T47D (cell line): ENCODE data around the gene LMAN2.

Source experiments
- DNase-seq, 2 experiments: peaks; one replicate each; pipeline versions ENCODE4 v3.0.0 to v3.0.0-alpha.2; 2011 to 2012; ENCODE audit warnings: low read depth in 1 of 2, low spot score in 1 of 2
- JUND ChIP-seq: IDR thresholded peaks from 2 replicates; pipeline ENCODE4 v1.6.1; 2012; ENCODE audit warnings: low read depth
- in situ Hi-C: cut with HindIII; loops from 2 replicates; pipeline ENCODE4 v1.10.0; 2016; ENCODE audit warnings: low sequenced_read_pairs, low pct_unique_long_range_greater_than_20kb

LMAN2 gene

GRCh38 chr5:177351392-177352329 is at the start of gene LMAN2:
Gene LMAN2, minus strand, starts transcription at chr5:177351668. Its CDS starts 21 bp downstream, at chr5:177351647.
- peak; percentile 92 to 98 for DNase-seq
- no peak for TF ChIP-seq JUND
- in situ Hi-C loops, result no loop called here

DNA sequence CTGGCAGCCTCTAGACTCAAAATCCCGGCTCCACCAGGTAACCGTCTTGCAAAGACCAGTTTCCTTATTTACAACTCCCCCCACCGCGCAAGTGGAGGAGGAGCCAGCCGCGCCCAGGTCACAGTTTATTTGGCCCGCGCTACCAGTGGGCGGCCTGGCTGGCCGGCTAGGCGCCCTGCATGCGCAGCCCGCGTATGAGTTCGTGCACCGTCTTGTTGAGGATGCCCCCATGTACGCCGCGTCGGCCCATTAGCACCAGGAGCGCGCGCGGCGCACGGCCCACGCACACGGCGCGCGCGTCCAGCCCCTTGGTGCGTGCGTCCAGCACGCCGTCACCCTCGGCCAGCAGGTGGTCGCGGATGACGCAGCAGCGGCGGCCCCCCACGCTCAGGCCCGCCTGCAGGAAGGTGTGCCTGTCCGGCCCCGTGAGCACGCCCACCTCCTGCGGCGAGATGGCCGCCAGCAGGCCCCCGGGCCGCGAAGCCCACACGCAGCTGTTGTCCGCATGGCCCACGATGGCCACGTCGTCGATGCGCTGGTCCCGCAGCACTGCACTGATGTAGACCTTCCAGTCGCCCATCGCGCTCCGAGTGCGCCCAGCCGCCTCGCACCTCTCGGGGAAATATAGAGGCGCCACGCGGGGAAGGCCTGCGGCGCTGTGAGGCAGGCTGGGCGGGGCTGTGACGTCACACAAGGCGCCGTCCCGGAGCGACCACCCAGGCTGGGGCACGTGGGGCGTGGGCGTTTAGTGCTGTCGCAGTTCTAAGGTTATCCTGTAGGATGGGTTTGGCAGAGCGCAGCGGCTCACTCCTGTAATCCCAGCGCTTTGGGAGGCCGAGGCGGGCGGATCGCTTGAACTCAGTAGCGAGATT is 48.8 kb upstream of the LMAN2 start, which contains the start of gene PFN3:
Gene PFN3 (minus strand): TSS at position 665 of the 872 bp plus-strand sequence. CDS start 85 bp downstream, at position 580.
- DNase-seq, result no peak
- TF ChIP-seq JUND, result no peak
- in situ Hi-C loops, result no loop called here

GRCh38 chr5:177397875-177398390 is 46.5 kb upstream of the LMAN2 start:
- TF ChIP-seq JUND, result no peak
- no peak for DNase-seq
- in situ Hi-C loops, result no loop called here

GRCh38 chr5:177396807-177397206 is 45.3 kb upstream of the LMAN2 start:
- TF ChIP-seq JUND, result no peak
- no peak for DNase-seq
- in situ Hi-C loops, result no loop called here

GRCh38 chr5:177396078-177396477 is 44.6 kb upstream of the LMAN2 start:
- in situ Hi-C loops, result no loop called here
- no peak for DNase-seq
- no peak for TF ChIP-seq JUND

DNA sequence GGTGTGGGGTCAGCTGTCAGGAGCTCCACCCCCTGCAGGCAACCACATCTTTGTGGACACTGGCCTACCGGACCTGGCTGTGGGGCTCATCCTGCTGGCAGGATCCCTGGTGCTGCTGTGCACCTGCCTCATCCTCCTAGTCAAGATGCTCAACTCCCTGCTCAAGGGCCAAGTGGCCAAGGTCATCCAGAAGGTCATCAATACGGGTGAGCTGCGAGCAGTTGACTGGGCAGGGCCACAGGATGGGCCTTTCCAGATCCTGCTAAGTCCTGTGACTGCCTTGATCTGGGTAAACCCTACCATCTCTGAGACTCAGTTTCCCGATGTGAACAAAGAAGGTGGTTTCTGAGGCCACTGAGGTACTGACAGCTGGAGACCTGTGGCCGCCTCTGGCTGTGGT is 42.5 kb upstream of the LMAN2 start:
- in situ Hi-C loops, result no loop called here
- DNase-seq, result no peak
- TF ChIP-seq JUND, result no peak

GRCh38 chr5:177393206-177393765 is 41.8 kb upstream of the LMAN2 start:
- in situ Hi-C loops, result no loop called here
- no peak for DNase-seq
- TF ChIP-seq JUND, result no peak

DNA sequence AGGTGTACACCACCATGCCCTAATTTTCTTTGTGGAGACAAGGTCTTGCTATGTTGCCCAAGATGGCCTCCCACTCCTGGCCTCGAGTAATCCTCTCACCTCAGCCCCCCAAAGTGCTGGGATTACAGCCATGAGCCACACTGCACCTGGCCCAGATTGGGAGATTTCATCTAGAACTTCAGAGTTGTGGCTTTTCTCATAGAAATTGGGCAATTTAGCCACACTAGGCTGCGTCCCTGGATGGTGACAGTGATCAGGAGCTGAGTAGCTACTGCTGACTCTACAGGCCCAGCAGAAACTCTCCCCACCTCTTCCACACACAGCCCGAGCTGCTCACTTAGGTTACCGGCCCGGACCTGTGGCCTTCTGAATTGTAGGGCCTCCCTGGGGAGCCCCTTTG is 41.3 kb upstream of the LMAN2 start:
- no peak for TF ChIP-seq JUND
- in situ Hi-C loops, result no loop called here
- no peak for DNase-seq

- peak; percentile 88 to 96 for DNase-seq
- in situ Hi-C loops, result no loop called here
- TF ChIP-seq JUND, result no peak
Observed at GRCh38 chr5:177390363-177391300, 39.2 kb upstream of the LMAN2 start.

GRCh38 chr5:177389241-177390169 is 38.0 kb upstream of the LMAN2 start:
- peak; percentile 59 to 73 for DNase-seq
- in situ Hi-C loops, result no loop called here
- no peak for TF ChIP-seq JUND
